ENCODE measurements around the gene BEND5. TPM values are rescaled to one million over a fixed set of nuclear protein-coding genes. Genes with fewer than 3 reads are reported as not detected.
A peak's percentile ranks its signal among the peaks of the same experiment; 100 is the strongest.

BEND5 gene, protein sequence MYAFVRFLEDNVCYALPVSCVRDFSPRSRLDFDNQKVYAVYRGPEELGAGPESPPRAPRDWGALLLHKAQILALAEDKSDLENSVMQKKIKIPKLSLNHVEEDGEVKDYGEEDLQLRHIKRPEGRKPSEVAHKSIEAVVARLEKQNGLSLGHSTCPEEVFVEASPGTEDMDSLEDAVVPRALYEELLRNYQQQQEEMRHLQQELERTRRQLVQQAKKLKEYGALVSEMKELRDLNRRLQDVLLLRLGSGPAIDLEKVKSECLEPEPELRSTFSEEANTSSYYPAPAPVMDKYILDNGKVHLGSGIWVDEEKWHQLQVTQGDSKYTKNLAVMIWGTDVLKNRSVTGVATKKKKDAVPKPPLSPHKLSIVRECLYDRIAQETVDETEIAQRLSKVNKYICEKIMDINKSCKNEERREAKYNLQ
- 10.2 and 13.1 TPM in 2 replicates for total RNA-seq

DNA sequence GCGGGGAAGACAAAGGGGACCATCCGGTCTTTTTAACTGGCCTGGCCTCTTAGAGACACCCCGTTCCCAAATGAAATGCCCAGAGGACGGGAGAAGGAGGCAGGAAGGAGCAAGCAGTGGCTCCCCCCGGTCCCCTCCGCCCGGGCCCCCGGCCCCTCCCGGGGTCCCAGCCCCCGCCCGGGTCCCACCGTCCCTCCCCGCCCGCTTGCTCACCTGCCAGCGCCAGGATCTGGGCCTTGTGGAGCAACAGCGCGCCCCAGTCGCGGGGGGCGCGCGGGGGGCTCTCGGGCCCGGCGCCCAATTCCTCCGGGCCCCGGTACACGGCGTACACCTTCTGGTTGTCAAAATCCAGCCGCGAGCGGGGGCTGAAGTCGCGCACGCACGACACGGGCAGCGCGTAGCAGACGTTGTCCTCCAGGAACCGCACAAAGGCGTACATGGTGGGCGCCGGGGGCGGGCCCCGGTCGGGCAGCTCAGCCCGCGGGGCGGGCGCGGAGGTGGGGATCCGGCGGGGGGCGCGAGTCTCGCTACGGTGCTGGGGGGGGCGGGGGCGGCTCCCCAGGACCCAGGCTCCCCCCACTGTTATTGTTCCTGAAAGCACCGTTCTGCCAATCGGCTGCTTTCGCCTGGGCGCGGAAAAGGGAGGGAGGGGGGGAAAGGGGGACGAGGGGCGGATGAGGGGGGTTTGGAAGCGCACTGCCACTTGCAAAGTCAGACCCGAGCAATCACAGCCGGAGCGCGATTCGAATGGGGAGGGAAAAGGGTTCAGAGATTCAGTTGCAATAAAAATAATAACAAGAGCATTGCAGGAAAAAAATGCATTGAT is at the start of gene BEND5:
BEND5 (minus strand) TSS at position 499 of the 826 bp plus-strand sequence; CDS start at position 439, 60 bp downstream.
- peaks cover 6% of the 10 kb centered on the region for H3K36me3 Mint-ChIP-seq (ENCODE audit: low read depth)
- peaks cover 35% of the 10 kb centered on the region for H3K4me1 Mint-ChIP-seq (ENCODE audit: low read depth)
- no peaks in the 10 kb centered on the region for H3K9me3 Mint-ChIP-seq
- intact Hi-C loops (cut with micrococcal nuclease) = loop anchor here (2.0 kb wide), 2 partner anchors 14 to 16 kb away; no protein-coding TSS in a partner anchor
- DNase-seq (ENCODE audit: low spot score) = peak; percentile 25
- peak within 1 kb of the TSS; percentile 90 for H3K4me3 Mint-ChIP-seq (ENCODE audit: low read depth)
- H3K27ac Mint-ChIP-seq = peak within 1 kb of the TSS; percentile 78
- H3K27me3 Mint-ChIP-seq (ENCODE audit: low read depth) = peaks cover 25% of the 10 kb centered on the region

DNA sequence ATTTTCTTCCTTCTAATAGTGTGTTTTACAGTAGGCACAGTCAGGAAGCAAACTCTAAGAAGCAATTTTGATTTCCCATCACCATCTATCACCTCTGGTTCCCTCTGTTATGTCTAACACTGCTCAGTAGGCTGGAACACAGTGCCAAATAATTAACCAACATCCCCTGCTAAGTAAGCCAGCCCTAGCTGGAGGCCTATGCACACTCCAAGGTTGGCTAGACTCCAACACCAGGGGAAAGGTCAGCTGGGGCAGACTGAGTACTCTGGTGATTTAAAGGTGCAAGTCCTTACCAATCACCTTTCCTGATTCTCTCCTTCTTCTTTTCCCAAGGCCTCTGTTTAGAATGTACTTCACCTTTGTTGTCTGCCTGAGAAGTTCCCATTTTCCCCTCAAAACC is 46.5 kb upstream of the BEND5 start:
- no peak for DNase-seq (ENCODE audit: low spot score)
- no peaks in the 10 kb centered on the region for H3K4me1 Mint-ChIP-seq (ENCODE audit: low read depth)
- H3K36me3 Mint-ChIP-seq (ENCODE audit: low read depth) = no peaks in the 10 kb centered on the region
- H3K9me3 Mint-ChIP-seq = no peaks in the 10 kb centered on the region
- H3K4me3 Mint-ChIP-seq (ENCODE audit: low read depth) = no peak overlapping the region
- intact Hi-C loops (cut with micrococcal nuclease) = no loop called here
- H3K27me3 Mint-ChIP-seq (ENCODE audit: low read depth) = peaks cover 18% of the 10 kb centered on the region
- no peak overlapping the region for H3K27ac Mint-ChIP-seq

DNA sequence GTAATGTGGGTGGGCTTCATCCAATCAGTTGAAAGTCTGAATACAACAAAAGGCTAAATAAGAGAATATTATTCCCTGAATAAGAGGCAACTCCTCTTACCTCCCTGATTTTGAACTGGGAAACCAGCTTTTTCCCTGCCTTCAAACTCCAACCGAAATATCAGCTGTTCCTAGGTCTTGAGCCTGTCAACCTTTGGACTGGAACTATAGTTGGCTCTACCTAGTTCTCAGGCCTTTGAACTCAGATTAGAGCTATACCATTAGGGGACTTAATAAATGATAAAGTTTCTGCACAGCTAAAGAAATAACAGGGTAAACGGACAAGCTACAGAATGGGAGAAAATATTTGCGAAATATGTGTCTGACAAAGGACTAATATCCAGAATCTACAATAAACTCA is 43.8 kb upstream of the BEND5 start:
- Mint-ChIP-seq H3K36me3 (ENCODE audit: low read depth) (no peaks in the 10 kb centered on the region), H3K27ac (no peak overlapping the region), H3K27me3 (ENCODE audit: low read depth) (peaks cover 14% of the 10 kb centered on the region), H3K4me1 (ENCODE audit: low read depth) (no peaks in the 10 kb centered on the region), H3K9me3 (no peaks in the 10 kb centered on the region), H3K4me3 (ENCODE audit: low read depth) (no peak overlapping the region)
- DNase-seq (ENCODE audit: low spot score) = no peak
- intact Hi-C loops (cut with micrococcal nuclease) = no loop called here

DNA sequence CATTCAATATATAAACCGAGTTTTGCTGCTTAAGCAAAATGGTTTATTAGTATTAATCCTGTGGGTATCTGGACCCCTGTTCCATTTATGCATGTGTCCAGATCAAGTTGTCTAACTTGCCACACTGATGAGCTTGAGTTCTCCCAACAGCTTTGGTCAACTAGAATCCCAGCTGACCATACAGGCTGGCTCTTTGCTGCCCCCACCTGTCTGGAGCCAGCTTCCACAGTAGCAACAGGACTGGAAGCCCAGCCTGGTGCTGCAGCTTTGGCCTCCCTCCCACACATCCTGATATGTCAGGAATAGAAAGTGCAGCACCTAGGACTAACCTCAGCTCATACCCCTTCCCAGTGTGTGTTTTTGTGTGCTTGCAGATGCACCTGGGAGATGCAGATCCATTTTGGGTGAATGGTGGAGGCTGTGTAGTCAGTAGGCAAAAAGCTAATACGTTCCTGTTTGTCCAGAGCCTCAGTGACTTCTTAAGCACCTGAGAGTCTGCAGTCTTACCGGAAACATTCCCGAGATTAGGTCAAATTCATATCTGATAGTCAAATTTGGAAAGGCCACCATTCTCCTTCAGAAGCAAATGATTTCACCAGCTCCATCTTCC is 40.9 kb upstream of the BEND5 start:
- Mint-ChIP-seq H3K27me3 (ENCODE audit: low read depth) (peaks cover 8% of the 10 kb centered on the region), H3K27ac (no peak overlapping the region), H3K9me3 (no peaks in the 10 kb centered on the region), H3K36me3 (ENCODE audit: low read depth) (no peaks in the 10 kb centered on the region), H3K4me3 (ENCODE audit: low read depth) (no peak overlapping the region), H3K4me1 (ENCODE audit: low read depth) (no peaks in the 10 kb centered on the region)
- intact Hi-C loops (cut with micrococcal nuclease) = loop anchor here (2.0 to 5.0 kb wide), 2 partner anchors 120 to 141 kb away; no protein-coding TSS in a partner anchor
- DNase-seq (ENCODE audit: low spot score) = no peak

DNA sequence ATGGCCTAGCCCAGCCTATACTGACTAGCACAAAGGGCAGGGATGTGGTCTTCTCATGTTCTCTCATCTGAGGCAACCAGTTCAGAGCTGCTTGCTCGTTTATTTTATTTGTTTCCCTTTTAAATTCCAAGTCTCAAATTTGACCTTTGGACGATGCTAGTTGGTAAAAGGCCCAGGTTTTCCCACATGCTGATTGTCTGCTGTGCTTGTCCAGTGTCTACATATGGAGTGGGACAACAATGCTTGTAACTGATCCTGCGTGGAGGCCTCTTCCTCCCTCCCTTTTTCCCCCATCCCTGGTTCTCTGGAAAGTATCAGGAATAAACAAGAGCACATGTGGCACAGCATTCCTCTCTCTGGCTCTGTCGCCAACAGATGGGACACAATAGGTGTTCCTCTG is 34.0 kb upstream of the BEND5 start:
- no peak overlapping the region for H3K4me3 Mint-ChIP-seq (ENCODE audit: low read depth)
- no peaks in the 10 kb centered on the region for H3K4me1 Mint-ChIP-seq (ENCODE audit: low read depth)
- DNase-seq (ENCODE audit: low spot score) = no peak
- intact Hi-C loops (cut with micrococcal nuclease) = no loop called here
- H3K27ac Mint-ChIP-seq = no peak overlapping the region
- no peaks in the 10 kb centered on the region for H3K9me3 Mint-ChIP-seq
- H3K36me3 Mint-ChIP-seq (ENCODE audit: low read depth) = no peaks in the 10 kb centered on the region
- peaks cover 3% of the 10 kb centered on the region for H3K27me3 Mint-ChIP-seq (ENCODE audit: low read depth)

DNA sequence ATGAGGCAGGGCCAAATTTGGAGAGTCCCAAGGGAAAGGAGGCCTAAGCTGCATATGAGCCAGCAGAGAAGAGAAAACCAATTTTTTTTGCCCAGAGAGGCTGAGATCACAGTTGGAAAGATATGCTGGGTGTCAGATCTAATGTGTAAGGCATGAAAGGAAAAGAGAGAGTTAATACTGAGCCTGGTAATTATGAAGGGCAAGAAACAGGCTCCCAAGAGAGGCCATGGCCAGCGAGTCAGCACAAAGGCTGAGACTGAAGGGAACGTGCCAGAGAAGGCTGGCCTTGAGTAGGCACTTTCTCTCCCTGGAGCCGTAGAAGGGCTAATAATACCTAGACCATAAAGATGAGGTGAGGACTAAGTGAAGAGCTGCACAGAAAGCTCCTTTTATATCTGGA is 31.8 kb upstream of the BEND5 start:
- intact Hi-C loops (cut with micrococcal nuclease) = no loop called here
- Mint-ChIP-seq H3K4me3 (ENCODE audit: low read depth) (no peak overlapping the region), H3K4me1 (ENCODE audit: low read depth) (no peaks in the 10 kb centered on the region), H3K27me3 (ENCODE audit: low read depth) (peaks cover 7% of the 10 kb centered on the region), H3K36me3 (ENCODE audit: low read depth) (no peaks in the 10 kb centered on the region), H3K9me3 (no peaks in the 10 kb centered on the region), H3K27ac (no peak overlapping the region)
- DNase-seq (ENCODE audit: low spot score) = no peak

DNA sequence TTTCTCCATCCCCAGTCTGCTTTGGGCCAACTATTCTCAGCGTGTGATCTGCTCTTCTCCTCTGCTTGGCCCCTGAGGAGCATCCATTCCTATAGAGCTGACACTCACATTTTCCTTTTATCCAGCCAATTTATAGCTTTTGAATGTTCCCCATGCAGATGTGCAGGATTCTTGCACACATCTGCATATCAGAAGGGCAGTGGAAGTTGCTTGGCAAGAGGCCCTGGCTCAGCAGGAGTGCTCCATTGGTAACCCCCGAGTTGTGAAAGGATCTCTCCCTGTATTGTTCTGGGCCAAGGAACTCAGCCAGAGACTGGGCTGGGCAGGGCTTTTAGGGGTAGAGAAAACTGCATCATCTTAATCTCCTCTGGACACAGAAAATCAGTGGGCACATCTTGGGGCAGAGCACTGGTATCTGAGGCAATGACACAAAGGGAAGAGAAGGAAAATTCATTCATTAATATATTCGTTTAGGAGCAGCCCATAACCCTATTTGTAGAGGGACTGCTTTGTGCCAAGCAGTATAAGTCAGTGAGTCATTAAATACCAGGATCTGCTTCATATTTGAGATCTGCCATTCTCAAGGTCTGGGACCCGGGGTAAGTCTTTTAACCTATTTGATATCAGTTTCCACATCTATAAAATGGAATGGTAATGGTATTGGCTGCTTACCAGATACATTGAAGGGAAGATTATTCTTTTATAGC is 31.0 kb upstream of the BEND5 start:
- intact Hi-C loops (cut with micrococcal nuclease) = no loop called here
- no peak for DNase-seq (ENCODE audit: low spot score)
- no peaks in the 10 kb centered on the region for H3K9me3 Mint-ChIP-seq
- H3K27me3 Mint-ChIP-seq (ENCODE audit: low read depth) = peaks cover 7% of the 10 kb centered on the region
- no peak overlapping the region for H3K27ac Mint-ChIP-seq
- H3K4me1 Mint-ChIP-seq (ENCODE audit: low read depth) = no peaks in the 10 kb centered on the region
- no peaks in the 10 kb centered on the region for H3K36me3 Mint-ChIP-seq (ENCODE audit: low read depth)
- no peak overlapping the region for H3K4me3 Mint-ChIP-seq (ENCODE audit: low read depth)

DNA sequence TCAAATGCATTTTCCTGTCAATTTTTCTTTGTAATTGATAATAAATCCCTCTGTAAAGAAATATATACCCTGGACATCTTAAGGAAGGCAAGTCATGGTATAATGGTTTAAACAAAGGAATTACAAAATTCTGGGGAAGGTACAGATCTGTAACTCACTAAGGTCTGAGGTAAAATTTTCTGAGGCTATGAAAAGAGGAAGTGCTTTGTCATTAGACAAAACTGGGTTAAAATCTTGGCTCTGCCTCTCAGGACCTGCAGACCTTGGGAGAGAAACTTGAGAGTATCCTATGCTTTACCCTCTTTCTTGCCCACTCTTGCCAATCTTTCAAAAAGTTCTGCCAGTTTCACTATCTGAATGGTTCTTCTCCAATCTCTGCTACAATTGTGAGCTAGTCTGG is 26.8 kb upstream of the BEND5 start:
- Mint-ChIP-seq H3K4me1 (ENCODE audit: low read depth) (peaks cover 14% of the 10 kb centered on the region), H3K9me3 (no peaks in the 10 kb centered on the region), H3K4me3 (ENCODE audit: low read depth) (no peak overlapping the region), H3K36me3 (ENCODE audit: low read depth) (no peaks in the 10 kb centered on the region), H3K27me3 (ENCODE audit: low read depth) (peaks cover 18% of the 10 kb centered on the region), H3K27ac (no peak overlapping the region)
- no peak for DNase-seq (ENCODE audit: low spot score)
- intact Hi-C loops (cut with micrococcal nuclease) = no loop called here

DNA sequence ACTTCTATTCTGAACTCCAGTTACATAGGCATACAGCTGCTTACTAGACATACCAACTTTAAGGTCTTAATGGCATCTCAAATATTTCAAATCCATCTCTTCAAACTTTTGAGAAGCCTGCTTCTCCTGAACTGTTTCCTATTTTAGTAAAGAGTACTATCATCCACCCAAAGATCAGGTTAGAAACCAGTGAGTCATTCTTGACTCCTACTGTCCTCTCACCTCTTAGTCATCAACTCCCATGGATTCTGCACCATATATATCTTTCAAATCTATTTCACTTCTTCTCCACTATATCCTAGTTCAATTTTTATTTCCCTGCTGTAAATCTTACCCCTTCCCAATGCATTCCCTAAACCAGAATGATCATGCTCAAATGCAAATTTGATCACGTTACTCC is 18.1 kb upstream of the BEND5 start:
- H3K27me3 Mint-ChIP-seq (ENCODE audit: low read depth) = peaks cover 14% of the 10 kb centered on the region
- H3K9me3 Mint-ChIP-seq = no peaks in the 10 kb centered on the region
- no peak overlapping the region for H3K4me3 Mint-ChIP-seq (ENCODE audit: low read depth)
- no peaks in the 10 kb centered on the region for H3K36me3 Mint-ChIP-seq (ENCODE audit: low read depth)
- H3K27ac Mint-ChIP-seq = no peak overlapping the region
- DNase-seq (ENCODE audit: low spot score) = no peak
- H3K4me1 Mint-ChIP-seq (ENCODE audit: low read depth) = peaks cover 33% of the 10 kb centered on the region
- intact Hi-C loops (cut with micrococcal nuclease) = no loop called here

DNA sequence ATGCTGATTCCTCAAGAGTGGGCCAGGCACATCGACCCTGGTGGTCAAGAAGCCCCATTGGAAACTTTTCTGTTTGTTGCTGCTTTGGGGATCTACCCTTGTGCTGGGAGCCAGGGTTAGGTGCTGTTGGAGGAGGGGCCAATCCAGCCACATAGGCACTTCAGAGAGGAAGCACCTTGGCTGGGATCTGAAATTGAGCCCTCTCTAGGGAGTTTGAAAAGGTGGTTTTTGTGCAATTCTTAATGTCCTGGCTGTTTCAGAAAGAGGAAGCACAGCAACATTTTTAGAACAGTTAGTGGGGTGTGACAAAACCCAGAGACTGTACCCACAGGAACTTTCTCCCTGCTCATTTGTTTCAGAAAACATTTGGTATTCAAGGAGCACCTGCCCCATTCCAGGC is 17.2 kb upstream of the BEND5 start:
- intact Hi-C loops (cut with micrococcal nuclease) = no loop called here
- Mint-ChIP-seq H3K9me3 (no peaks in the 10 kb centered on the region), H3K4me3 (ENCODE audit: low read depth) (no peak overlapping the region), H3K27me3 (ENCODE audit: low read depth) (peaks cover 10% of the 10 kb centered on the region), H3K4me1 (ENCODE audit: low read depth) (peaks cover 30% of the 10 kb centered on the region), H3K36me3 (ENCODE audit: low read depth) (no peaks in the 10 kb centered on the region), H3K27ac (no peak overlapping the region)
- DNase-seq (ENCODE audit: low spot score) = no peak

DNA sequence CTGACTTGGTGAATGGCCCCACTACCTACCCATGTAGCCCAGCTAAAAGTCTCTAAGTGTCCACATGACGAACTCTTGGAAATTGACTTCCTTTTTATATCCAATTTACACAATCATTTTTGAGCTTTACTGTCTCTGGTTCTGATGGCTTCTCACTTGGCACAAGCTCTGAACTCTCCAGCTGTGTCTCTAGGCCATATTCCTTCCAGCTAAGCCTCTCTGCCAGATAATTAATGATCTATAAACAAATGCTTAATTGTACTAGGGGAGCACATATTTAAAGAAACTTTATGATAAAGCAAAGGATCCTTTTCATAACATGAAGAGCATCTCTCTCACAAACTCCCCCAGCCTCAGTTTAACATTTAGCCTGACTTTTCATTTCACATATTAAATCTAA is 16.3 kb upstream of the BEND5 start:
- peaks cover 30% of the 10 kb centered on the region for H3K4me1 Mint-ChIP-seq (ENCODE audit: low read depth)
- no peaks in the 10 kb centered on the region for H3K9me3 Mint-ChIP-seq
- no peak for DNase-seq (ENCODE audit: low spot score)
- H3K36me3 Mint-ChIP-seq (ENCODE audit: low read depth) = no peaks in the 10 kb centered on the region
- H3K27me3 Mint-ChIP-seq (ENCODE audit: low read depth) = peaks cover 6% of the 10 kb centered on the region
- intact Hi-C loops (cut with micrococcal nuclease) = no loop called here
- H3K4me3 Mint-ChIP-seq (ENCODE audit: low read depth) = no peak overlapping the region
- no peak overlapping the region for H3K27ac Mint-ChIP-seq

DNA sequence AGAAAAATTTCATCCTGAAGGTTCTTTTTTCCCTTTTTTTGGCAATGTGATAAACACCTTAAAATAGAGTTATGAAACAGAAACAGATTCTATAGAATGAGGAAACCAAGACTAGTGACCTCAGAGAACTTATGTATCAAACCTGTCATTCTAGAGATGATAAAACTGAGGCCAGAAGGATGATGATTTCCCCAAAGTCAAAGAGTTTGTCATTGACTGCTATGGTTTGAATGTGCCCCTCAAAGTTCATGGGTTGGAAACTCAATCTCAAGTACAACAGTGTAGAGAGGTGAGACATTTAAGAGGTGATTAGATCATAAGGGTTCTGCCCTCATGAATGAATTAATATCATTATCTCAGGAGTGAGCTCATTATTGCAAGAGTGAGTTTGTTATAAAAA is 13.7 kb upstream of the BEND5 start:
- no peak overlapping the region for H3K4me3 Mint-ChIP-seq (ENCODE audit: low read depth)
- peak overlapping the region; percentile 69 for H3K27ac Mint-ChIP-seq

More for the DNA sequence above, 13.7 kb upstream of the BEND5 start:
- H3K27me3 Mint-ChIP-seq (ENCODE audit: low read depth) = no peaks in the 10 kb centered on the region
- no peaks in the 10 kb centered on the region for H3K9me3 Mint-ChIP-seq
- DNase-seq (ENCODE audit: low spot score) = no peak
- H3K36me3 Mint-ChIP-seq (ENCODE audit: low read depth) = no peaks in the 10 kb centered on the region
- intact Hi-C loops (cut with micrococcal nuclease) = loop anchor here (1.0 to 2.0 kb wide), 2 partner anchors 9 to 14 kb away; partner anchors contain the start of gene BEND5
- H3K4me1 Mint-ChIP-seq (ENCODE audit: low read depth) = peaks cover 46% of the 10 kb centered on the region

Measured in activated T-helper 2 cell treated with anti-CD3 and anti-CD28 coated beads, Interferon-gamma antibody, Interleukin-2, Interleukin-4, amounts not matched to agents 10 μg/mL and 5 μg/mL and 100 μg/mL, durations not matched to agents 14 hours and 24 hours and 36 hours (primary cell).